H1 (cell line): ENCODE measurements around the gene LANCL2.

ENCODE experiments used
- EZH2 ChIP-seq: fragments of 200-600 bp; sonication (generic); IDR thresholded peaks from 2 replicates; pipeline ENCODE4 v1.7.1; 2012; ENCODE audit warnings: low read depth, mild to moderate bottlenecking, moderate library complexity, low read length, inconsistent platforms; ENCODE audit not compliant: severe bottlenecking
- JUN ChIP-seq: IDR thresholded peaks from 2 replicates; pipeline ENCODE4 v1.6.1; 2011; ENCODE audit warnings: low read depth, mild to moderate bottlenecking, improper control_type of control experiment, low read length
- RFX5 ChIP-seq: IDR thresholded peaks from 2 replicates; pipeline ENCODE4 v1.6.1; 2011; ENCODE audit warnings: low read depth, low read length, improper control_type of control experiment, borderline replicate concordance
- TF ChIP-seq, protein P1 (sequence below), 3 experiments: IDR thresholded peaks; 1 replicate in 2 of 3; 2 replicates in 1 of 3; pipeline versions ENCODE4 v1.5.1 to v1.6.1; 2011; ENCODE audit warnings: low read length in 3 of 3, mild to moderate bottlenecking in 3 of 3, inconsistent platforms in 2 of 3, low read depth in 1 of 3, moderate library complexity in 1 of 3; ENCODE audit not compliant: insufficient read depth in 1 of 3; ENCODE audit errors: control extremely low read depth in 1 of 3

DNA sequence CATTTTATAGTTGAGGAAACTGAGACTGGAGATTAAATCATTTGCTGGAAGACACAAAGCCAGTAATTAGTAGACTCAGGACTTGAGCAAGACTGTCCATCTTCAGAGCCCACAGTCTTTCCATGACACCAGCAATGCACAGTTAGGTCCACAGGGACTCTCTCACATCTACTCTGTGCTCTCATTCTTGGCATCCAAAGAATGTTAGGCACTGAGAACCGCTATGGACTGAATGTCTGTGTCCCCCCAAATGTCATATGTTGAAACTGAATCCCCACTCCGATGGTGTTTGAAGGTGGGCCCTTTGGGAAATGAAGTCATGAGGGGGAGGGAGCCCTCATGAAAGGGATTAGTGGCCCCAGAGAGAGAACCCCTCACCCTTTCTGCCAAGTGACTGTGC is 100.6 kb downstream of the LANCL2 start:
- TF ChIP-seq JUN (no peak), EZH2 (no peak), RFX5 (no peak)
- TF ChIP-seq, protein P1, sequence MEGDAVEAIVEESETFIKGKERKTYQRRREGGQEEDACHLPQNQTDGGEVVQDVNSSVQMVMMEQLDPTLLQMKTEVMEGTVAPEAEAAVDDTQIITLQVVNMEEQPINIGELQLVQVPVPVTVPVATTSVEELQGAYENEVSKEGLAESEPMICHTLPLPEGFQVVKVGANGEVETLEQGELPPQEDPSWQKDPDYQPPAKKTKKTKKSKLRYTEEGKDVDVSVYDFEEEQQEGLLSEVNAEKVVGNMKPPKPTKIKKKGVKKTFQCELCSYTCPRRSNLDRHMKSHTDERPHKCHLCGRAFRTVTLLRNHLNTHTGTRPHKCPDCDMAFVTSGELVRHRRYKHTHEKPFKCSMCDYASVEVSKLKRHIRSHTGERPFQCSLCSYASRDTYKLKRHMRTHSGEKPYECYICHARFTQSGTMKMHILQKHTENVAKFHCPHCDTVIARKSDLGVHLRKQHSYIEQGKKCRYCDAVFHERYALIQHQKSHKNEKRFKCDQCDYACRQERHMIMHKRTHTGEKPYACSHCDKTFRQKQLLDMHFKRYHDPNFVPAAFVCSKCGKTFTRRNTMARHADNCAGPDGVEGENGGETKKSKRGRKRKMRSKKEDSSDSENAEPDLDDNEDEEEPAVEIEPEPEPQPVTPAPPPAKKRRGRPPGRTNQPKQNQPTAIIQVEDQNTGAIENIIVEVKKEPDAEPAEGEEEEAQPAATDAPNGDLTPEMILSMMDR (IDR thresholded peaks at IDR 0.05; ENCODE audit: control extremely low read depth in 1 of 3, insufficient read depth in 1 of 3, low read depth in 1 of 3, low read length in 3 of 3): no peak
